ENCODE data around the gene KIAA0930. TPM values are rescaled to one million over a fixed set of nuclear protein-coding genes. Genes with fewer than 3 reads are reported as not detected.

The KIAA0930 gene
- total RNA-seq, 1 experiment from 2014 or later, result 61.9 TPM

DNA sequence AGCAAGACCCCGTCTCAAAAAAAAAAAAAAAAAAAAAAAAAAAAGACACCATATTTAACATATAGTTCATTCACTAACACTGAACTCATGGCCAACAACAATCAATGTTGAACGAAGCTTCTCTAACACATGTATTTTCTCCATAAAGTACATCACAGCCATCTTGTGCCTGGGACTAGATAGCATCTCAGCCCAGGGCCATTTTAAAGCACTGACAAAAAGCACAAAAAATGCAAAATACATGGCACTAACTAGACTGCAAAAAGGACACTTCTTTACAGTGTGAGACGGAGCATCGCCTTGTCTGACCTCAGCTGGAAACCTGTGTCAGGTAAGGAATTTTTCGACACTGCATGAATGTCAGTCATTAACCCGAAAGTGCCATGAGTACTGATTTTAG is 23.3 kb downstream of the KIAA0930 start:
- peaks cover 18% of the 10 kb centered on the region for H3K36me3 Mint-ChIP-seq (ENCODE audit: insufficient read depth, unreplicated experiment)
- H3K27me3 Mint-ChIP-seq (ENCODE audit: insufficient read depth, unreplicated experiment), result no peaks in the 10 kb centered on the region
- H3K9me3 Mint-ChIP-seq (ENCODE audit: unreplicated experiment), result no peaks in the 10 kb centered on the region
- ChIA-PET POLR2A (no interaction called here), CTCF (no interaction called here)
- BruUV-seq (replicated peaks), result no TSS peak
- no peak overlapping the region for H3K27ac Mint-ChIP-seq (ENCODE audit: low read depth, unreplicated experiment)
- intact Hi-C loops (cut with micrococcal nuclease), result no loop called here
- TF ChIP-seq CTCF (IDR thresholded peaks at IDR 0.05; ENCODE audit: unreplicated experiment), result no peak
- DNase-seq (ENCODE audit: unreplicated experiment), result no peak
- H3K4me1 Mint-ChIP-seq (ENCODE audit: insufficient read depth, unreplicated experiment), result peaks cover 14% of the 10 kb centered on the region
- no peak overlapping the region for H3K4me3 Mint-ChIP-seq (ENCODE audit: unreplicated experiment)

DNA sequence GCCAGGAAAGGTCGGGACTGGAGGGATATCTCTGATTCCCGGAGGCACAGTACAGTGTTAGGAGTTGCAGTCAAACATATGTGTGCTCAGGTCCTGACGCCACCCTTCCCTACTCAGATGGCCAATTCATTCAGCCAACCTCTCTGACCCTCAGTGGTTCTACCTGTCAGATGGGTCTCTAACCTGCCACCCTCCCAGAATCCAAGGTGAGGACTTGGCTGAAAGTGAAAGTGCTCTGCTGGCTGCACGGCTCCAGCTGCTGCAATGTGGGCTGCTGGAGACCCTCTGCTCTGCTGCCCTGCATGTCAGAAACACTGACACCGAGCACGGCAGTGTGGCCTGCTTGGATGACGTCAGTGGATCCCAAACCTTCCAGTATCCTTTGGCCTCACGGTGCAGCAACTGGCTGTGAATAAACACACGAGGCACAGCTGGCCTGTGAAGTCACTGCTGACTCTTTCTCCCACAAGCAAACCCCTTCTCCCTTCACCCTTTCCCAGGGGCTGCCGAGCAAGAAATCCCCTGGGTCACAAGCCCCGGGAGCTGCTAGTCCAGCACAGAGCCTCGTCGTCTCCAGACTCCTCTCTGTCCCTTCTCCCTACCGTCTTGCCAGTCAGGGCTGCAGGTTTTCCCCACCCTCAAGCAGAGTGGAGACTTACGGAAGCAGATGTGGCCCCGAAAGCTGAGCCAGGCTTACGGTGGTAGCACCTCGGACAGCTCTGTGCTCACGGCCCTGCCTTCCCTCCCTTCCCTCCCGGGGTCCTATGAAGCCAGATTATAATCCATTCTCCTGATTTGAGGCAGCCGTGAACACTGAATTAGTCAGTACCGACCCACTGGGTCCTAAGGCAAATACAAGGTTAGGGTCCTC is 24.3 kb downstream of the KIAA0930 start:
- H3K36me3 Mint-ChIP-seq (ENCODE audit: insufficient read depth, unreplicated experiment), result peaks cover 22% of the 10 kb centered on the region
- H3K4me3 Mint-ChIP-seq (ENCODE audit: unreplicated experiment), result no peak overlapping the region
- CTCF ChIA-PET, result no interaction called here

GRCh38 chr22:45212992-45213751 is 27.5 kb downstream of the KIAA0930 start:
- CTCF ChIA-PET, result interaction anchor here (0.7 kb wide), 1 partner anchor 100 kb away, joined by 3 read pairs; no protein-coding TSS in a partner anchor
- peaks cover 22% of the 10 kb centered on the region for H3K36me3 Mint-ChIP-seq (ENCODE audit: insufficient read depth, unreplicated experiment)
- intact Hi-C loops (cut with micrococcal nuclease), result loop anchor here (2.0 kb wide), 1 partner anchor 50 kb away; no protein-coding TSS in a partner anchor
- POLR2A ChIA-PET, result interaction anchor here (0.7 to 1.7 kb wide), 5 partner anchors 8 to 34 kb away, joined by 3 to 5 read pairs (median 3); no protein-coding TSS in a partner anchor
- H3K4me3 Mint-ChIP-seq (ENCODE audit: unreplicated experiment), result peak overlapping the region; percentile 50
- no peaks in the 10 kb centered on the region for H3K27me3 Mint-ChIP-seq (ENCODE audit: insufficient read depth, unreplicated experiment)
- BruUV-seq (replicated peaks), result no TSS peak
- no peaks in the 10 kb centered on the region for H3K9me3 Mint-ChIP-seq (ENCODE audit: unreplicated experiment)
- H3K4me1 Mint-ChIP-seq (ENCODE audit: insufficient read depth, unreplicated experiment), result peaks cover 17% of the 10 kb centered on the region
- H3K27ac Mint-ChIP-seq (ENCODE audit: low read depth, unreplicated experiment), result peak overlapping the region; percentile 51
- peak; percentile 39 for DNase-seq (ENCODE audit: unreplicated experiment)
- no peak for TF ChIP-seq CTCF (IDR thresholded peaks at IDR 0.05; ENCODE audit: unreplicated experiment)

More for the DNA sequence above, 24.3 kb downstream of the KIAA0930 start:
- Mint-ChIP-seq H3K27me3 (ENCODE audit: insufficient read depth, unreplicated experiment) (no peaks in the 10 kb centered on the region), H3K4me1 (ENCODE audit: insufficient read depth, unreplicated experiment) (peaks cover 14% of the 10 kb centered on the region), H3K9me3 (ENCODE audit: unreplicated experiment) (no peaks in the 10 kb centered on the region), H3K27ac (ENCODE audit: low read depth, unreplicated experiment) (no peak overlapping the region)
- POLR2A ChIA-PET, result no interaction called here
- BruUV-seq (replicated peaks), result no TSS peak
- no peak for DNase-seq (ENCODE audit: unreplicated experiment)
- TF ChIP-seq CTCF (IDR thresholded peaks at IDR 0.05; ENCODE audit: unreplicated experiment), result no peak
- intact Hi-C loops (cut with micrococcal nuclease), result no loop called here

GRCh38 chr22:45212306-45212709 is 28.4 kb downstream of the KIAA0930 start:
- no TSS peak for BruUV-seq (replicated peaks)
- intact Hi-C loops (cut with micrococcal nuclease), result loop anchor here (2.0 kb wide), 1 partner anchor 50 kb away; no protein-coding TSS in a partner anchor
- H3K36me3 Mint-ChIP-seq (ENCODE audit: insufficient read depth, unreplicated experiment), result peaks cover 24% of the 10 kb centered on the region
- no peaks in the 10 kb centered on the region for H3K27me3 Mint-ChIP-seq (ENCODE audit: insufficient read depth, unreplicated experiment)
- peak; percentile 94 for DNase-seq (ENCODE audit: unreplicated experiment)
- CTCF ChIA-PET, result interaction anchor here (0.5 to 0.7 kb wide), 2 partner anchors 99 to 219 kb away, joined by 3 read pairs; no protein-coding TSS in a partner anchor
- H3K9me3 Mint-ChIP-seq (ENCODE audit: unreplicated experiment), result no peaks in the 10 kb centered on the region
- H3K27ac Mint-ChIP-seq (ENCODE audit: low read depth, unreplicated experiment), result no peak overlapping the region
- H3K4me1 Mint-ChIP-seq (ENCODE audit: insufficient read depth, unreplicated experiment), result peaks cover 17% of the 10 kb centered on the region
- no peak for TF ChIP-seq CTCF (IDR thresholded peaks at IDR 0.05; ENCODE audit: unreplicated experiment)
- POLR2A ChIA-PET, result interaction anchor here (0.6 to 1.7 kb wide), 8 partner anchors 9 to 257 kb away, joined by 3 to 5 read pairs (median 4); no protein-coding TSS in a partner anchor
- peak overlapping the region; percentile 50 for H3K4me3 Mint-ChIP-seq (ENCODE audit: unreplicated experiment)
